GM06990 (cell line): ENCODE measurements around the gene MYCL.

ENCODE experiments used
- DNase-seq: peaks from one replicate; pipeline ENCODE4 v3.0.0-alpha.2; 2011; ENCODE audit not compliant: insufficient read length; ENCODE audit errors: extremely low read depth
- H3K27me3 ChIP-seq: replicated peaks from 2 replicates; pipeline ENCODE4 v1.6.0; 2011; ENCODE audit warnings: low read length; ENCODE audit not compliant: control insufficient read depth, insufficient read depth
- H3K36me3 ChIP-seq: 2 replicates; pipeline ENCODE4 v1.5.1; 2011; ENCODE audit warnings: low read length; ENCODE audit not compliant: control insufficient read depth, insufficient read depth
- H3K4me3 ChIP-seq: replicated peaks from 2 replicates; pipeline ENCODE4 v1.5.1; 2011; ENCODE audit warnings: low read depth, mild to moderate bottlenecking, control low read depth, low read length
- TF ChIP-seq, protein P1 (sequence below): IDR thresholded peaks from 2 replicates; pipeline ENCODE4 v1.5.1; 2011; ENCODE audit warnings: low read length, control low read depth, mild to moderate bottlenecking, inconsistent platforms; ENCODE audit not compliant: insufficient read depth, poor library complexity, severe bottlenecking

The MYCL gene

DNA sequence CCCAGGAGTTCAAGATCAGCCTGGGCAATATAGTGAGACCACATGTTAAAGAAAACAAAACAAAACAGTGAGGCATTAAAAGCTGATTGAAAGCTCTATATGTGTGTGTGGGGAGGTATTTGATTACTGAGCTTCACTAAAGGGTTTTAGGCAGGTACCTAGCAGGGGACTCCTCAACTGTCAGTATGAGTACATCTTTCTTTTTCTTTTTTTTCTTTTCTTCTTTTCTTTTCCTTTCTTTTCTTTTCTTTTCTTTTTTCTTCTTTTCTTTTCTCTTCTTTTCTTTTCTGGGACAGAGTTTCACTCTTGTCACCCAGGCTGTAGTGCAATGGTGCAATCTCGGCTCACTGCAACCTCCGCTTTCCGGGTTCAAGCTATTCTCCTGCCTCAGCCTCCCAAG, 8.5 kb upstream of the MYCL start:
- no peak for DNase-seq
- Histone ChIP-seq H3K27me3 (no peaks in the 10 kb centered on the region), H3K36me3 (no peaks in the 10 kb centered on the region), H3K4me3 (no peak overlapping the region)
- TF ChIP-seq, protein P1, sequence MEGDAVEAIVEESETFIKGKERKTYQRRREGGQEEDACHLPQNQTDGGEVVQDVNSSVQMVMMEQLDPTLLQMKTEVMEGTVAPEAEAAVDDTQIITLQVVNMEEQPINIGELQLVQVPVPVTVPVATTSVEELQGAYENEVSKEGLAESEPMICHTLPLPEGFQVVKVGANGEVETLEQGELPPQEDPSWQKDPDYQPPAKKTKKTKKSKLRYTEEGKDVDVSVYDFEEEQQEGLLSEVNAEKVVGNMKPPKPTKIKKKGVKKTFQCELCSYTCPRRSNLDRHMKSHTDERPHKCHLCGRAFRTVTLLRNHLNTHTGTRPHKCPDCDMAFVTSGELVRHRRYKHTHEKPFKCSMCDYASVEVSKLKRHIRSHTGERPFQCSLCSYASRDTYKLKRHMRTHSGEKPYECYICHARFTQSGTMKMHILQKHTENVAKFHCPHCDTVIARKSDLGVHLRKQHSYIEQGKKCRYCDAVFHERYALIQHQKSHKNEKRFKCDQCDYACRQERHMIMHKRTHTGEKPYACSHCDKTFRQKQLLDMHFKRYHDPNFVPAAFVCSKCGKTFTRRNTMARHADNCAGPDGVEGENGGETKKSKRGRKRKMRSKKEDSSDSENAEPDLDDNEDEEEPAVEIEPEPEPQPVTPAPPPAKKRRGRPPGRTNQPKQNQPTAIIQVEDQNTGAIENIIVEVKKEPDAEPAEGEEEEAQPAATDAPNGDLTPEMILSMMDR: no peak

DNA sequence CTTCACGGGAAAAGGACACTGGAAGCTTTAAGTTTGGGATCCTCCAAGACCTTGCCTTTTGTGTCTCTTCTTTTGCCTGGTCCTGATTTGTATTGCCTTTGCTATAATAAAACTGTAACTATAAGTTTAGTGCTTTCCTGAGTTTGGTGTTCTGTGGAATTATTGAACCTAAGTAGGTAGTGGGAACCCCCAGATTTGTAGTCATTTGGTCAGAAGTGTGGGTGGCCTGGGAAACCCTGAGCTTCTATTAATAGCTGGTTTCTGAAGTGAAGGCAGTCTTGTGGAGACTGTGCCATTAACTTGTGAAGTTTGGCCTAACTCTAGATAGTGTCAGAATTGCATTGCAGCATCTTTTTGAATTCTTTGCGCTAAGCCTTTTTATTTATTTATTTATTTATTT, 6.8 kb upstream of the MYCL start:
- H3K4me3 ChIP-seq: no peak overlapping the region
- H3K36me3 ChIP-seq: no peaks in the 10 kb centered on the region
- no peak for DNase-seq
- H3K27me3 ChIP-seq: no peaks in the 10 kb centered on the region
- TF ChIP-seq, protein P1: no peak

DNA sequence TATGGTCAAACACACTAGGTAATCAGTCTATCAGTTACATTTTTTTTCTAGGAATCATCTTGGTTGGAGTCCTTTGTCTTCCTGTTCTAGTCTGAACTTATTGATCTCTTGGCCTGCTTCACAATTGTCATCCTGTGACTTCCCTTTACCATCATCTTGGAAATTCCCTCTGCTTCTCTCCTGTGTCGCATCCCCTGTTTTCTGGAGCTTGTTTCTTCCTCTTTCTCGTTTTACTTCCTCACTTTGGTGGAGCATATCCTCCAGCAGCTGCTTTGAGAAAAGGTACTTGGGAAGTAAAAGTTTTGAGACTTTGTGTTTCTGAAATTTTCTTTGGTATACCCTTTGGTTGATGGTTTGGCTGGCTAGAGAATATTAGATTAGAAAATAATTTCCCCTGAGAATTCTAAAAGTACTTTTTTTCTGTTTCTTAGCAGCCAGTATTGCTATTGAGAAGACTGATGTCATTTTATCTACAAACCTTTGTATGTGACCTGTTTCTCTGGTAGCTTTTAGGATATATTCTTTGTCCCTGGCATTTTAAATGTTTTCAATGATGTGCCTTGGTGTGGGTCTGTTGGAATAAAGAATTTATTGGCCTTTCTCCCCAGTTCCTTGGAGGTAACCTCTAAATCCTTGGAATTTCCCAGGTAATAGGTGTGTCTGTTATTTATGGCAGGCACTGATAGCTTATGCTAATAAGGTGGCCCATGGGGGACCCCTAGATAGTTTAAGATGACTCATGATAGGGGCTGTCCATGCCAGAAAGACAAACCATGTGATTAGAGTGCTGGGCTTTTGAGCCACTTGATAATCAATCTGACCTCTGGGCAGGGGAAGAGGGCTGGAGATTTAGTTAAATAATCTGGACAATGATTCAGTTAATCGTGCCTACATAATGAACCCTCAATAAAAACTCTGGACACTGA, 6.1 kb upstream of the MYCL start:
- Histone ChIP-seq H3K36me3 (no peaks in the 10 kb centered on the region), H3K27me3 (no peaks in the 10 kb centered on the region), H3K4me3 (no peak overlapping the region)
- TF ChIP-seq, protein P1: no peak
- DNase-seq: no peak

DNA sequence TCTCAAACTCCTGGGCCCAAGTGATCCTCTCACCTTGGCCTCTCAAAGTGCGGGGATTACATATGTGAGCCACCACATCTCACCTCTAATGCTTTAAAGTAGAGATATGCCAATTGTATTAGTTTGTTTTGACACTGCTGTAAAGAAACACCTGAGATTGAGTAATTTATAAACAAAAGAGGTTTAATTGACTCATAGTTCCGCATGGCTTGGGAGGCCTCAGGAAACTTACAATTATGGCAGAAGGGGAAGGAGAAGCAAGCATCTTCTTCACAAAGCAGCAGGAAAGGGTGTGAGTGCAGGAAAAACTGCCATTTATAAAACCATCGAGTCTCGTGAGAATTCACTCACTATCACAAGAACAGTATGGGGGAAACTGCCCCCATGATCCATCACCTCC, 3.5 kb upstream of the MYCL start:
- TF ChIP-seq, protein P1: no peak
- Histone ChIP-seq H3K36me3 (no peaks in the 10 kb centered on the region), H3K4me3 (no peak overlapping the region), H3K27me3 (no peaks in the 10 kb centered on the region)
- no peak for DNase-seq

DNA sequence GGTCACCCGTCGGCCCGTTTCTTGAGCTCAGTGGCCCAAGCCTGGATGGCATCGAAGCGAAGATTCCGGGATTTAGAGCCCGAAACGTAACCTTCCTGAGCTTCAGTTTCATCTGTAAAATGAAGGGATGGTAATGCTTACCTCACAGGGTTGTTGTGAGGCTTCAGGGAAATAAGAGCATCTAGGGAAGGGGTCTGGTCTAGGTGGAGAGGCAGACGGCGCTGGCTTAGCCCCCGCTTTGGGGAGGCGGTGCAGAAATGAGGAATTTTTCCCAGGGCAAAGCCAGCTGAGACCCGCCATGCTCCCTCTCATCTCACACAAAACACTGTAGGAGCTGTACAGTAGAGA, 717 bp upstream of the MYCL start:
- TF ChIP-seq, protein P1: no peak
- no peak for DNase-seq
- no peaks in the 10 kb centered on the region; the same call in 1 of the 2 replicates for H3K27me3 ChIP-seq
- H3K36me3 ChIP-seq: no peaks in the 10 kb centered on the region
- peak overlapping the region; percentile 79 for H3K4me3 ChIP-seq

DNA sequence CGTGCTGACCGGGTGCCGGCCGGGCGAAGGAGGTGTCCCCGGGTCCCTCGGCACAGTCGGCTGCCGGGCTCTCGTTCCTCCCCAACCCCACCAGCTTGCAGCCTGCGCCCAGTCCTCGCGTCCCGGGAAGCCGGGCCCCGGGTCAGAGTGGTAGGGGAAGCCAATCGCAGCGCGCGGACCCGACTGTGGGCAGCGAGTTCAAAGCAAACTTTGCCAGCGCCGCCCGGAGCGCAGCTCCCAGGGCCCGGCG, 328 bp downstream of the MYCL start:
- no peak for DNase-seq
- peak overlapping the region; percentile 79 for H3K4me3 ChIP-seq
- H3K36me3 ChIP-seq: no peaks in the 10 kb centered on the region
- H3K27me3 ChIP-seq: no peaks in the 10 kb centered on the region; the same call in 1 of the 2 replicates
- TF ChIP-seq, protein P1: no peak
